Epithelial cell of esophagus (primary cell): ENCODE results near the gene BAZ1A.

Source experiments
- DNase-seq: peaks from one replicate; pipeline ENCODE4 v3.0.0; 2010; ENCODE audit warnings: low read depth
- H3K4me3 ChIP-seq: 2 replicates; pipeline ENCODE4 v1.5.1; 2011; ENCODE audit warnings: mild to moderate bottlenecking, low read length, control low read depth
- TF ChIP-seq, protein P1 (sequence below): IDR thresholded peaks from 2 replicates; pipeline ENCODE4 v1.5.1; 2011; ENCODE audit warnings: low read depth, mild to moderate bottlenecking, low read length, control low read depth, inconsistent platforms; ENCODE audit not compliant: insufficient read depth; ENCODE audit errors: missing control alignments

BAZ1A gene

DNA sequence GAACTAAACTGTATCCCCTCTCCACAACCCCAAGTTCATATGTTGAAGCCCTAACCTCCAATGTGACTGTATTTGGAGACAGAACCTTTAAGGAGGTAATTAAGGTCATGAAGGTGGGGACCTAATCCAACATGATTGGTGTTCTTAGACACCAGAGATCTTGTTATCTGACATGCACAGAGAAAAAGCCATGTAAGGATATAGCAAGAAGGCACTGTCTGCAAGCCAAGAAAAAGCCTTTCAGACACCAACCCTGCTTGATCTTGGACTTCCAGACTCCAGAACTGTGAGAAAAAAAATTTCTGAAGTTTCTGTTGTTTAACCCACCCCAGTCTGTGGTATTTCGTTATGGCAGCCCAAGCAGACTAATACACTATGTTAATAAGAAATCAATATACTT lies 98.5 kb downstream of the BAZ1A start:
- TF ChIP-seq, protein P1, sequence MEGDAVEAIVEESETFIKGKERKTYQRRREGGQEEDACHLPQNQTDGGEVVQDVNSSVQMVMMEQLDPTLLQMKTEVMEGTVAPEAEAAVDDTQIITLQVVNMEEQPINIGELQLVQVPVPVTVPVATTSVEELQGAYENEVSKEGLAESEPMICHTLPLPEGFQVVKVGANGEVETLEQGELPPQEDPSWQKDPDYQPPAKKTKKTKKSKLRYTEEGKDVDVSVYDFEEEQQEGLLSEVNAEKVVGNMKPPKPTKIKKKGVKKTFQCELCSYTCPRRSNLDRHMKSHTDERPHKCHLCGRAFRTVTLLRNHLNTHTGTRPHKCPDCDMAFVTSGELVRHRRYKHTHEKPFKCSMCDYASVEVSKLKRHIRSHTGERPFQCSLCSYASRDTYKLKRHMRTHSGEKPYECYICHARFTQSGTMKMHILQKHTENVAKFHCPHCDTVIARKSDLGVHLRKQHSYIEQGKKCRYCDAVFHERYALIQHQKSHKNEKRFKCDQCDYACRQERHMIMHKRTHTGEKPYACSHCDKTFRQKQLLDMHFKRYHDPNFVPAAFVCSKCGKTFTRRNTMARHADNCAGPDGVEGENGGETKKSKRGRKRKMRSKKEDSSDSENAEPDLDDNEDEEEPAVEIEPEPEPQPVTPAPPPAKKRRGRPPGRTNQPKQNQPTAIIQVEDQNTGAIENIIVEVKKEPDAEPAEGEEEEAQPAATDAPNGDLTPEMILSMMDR: no peak
- H3K4me3 ChIP-seq: no peak overlapping the region
- no peak for DNase-seq

DNA sequence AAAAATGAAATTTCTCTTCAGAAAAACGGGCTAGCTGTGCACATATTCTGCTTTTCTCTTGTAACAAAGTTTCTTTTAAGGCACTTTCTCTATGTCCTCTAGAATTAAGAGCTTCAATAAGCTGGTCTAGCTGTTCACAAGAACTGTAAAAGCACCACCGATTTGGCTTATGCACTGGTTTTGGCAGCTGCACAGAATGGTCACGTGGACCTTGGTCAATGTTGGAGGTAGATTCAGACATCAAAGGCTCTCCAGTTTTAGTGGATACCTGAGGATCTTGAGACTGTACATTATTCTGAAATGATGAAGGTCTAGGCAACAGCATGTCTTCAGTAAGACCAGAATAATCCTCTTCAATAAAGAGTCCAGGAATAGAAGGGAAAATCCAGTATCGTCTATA lies 99.2 kb downstream of the BAZ1A start:
- TF ChIP-seq, protein P1: no peak
- no peak for DNase-seq
- H3K4me3 ChIP-seq: no peak overlapping the region

DNA sequence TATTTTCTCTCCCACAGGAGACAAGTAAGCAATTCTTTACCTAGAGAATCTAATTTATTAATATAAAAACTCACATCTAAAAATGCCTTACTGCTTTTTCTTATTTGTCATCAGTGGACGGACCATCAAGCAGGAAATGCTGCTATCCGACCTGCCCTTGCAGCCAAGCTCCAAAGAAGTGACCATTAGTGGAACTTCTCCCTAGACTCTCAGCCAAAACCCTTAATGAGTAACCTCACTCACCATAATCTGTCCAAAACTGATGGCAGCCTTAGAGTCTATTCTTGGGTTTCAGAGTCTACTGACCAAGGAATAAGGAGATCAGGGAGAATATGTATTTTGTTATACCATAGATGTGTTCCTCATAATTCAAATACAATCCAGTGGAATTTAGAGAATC lies 99.8 kb downstream of the BAZ1A start:
- H3K4me3 ChIP-seq: no peak overlapping the region
- TF ChIP-seq, protein P1: no peak

DNA sequence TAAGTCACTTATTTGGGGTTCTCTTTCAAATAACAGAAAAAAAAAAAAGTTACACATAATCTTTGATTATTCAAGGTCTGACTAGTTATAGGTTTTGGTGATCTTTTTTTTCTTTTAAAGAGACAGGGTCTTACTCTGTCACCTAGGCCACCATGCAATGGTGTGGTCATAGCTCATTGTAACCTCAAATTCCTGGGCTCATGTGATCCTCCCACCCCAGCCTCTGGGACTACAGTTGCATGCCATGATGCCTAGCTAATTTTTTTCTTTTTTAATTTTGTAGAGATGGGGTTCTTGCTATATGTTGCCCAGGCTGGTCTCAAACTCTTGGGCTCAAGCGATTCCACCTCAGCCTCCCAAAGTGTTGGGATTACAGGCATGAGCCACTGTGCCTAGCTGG lies 104.3 kb downstream of the BAZ1A start:
- no peak overlapping the region for H3K4me3 ChIP-seq
- no peak for DNase-seq
- TF ChIP-seq, protein P1: no peak

More for the DNA sequence above, 99.8 kb downstream of the BAZ1A start:
- no peak for DNase-seq

DNA sequence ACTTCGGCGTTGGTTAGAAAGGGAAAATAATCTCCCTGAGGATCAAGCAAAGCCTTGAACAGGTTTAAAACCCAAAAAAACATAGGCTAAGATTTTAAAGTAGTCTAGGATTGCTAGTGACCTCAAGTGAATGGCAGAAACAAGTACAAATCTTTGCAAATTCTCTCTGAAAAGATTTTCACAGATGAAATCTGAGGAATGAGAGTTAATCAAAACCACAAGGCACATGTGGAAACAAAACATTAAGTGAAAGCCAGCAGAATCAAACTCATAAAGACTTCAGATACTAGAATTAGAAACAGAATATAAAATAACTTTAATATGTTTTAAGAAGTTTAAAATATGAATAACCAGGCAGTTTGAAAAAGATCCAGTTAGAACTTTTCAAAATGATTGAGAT lies 108.6 kb downstream of the BAZ1A start:
- TF ChIP-seq, protein P1: no peak
- no peak for DNase-seq
- no peak overlapping the region for H3K4me3 ChIP-seq

DNA sequence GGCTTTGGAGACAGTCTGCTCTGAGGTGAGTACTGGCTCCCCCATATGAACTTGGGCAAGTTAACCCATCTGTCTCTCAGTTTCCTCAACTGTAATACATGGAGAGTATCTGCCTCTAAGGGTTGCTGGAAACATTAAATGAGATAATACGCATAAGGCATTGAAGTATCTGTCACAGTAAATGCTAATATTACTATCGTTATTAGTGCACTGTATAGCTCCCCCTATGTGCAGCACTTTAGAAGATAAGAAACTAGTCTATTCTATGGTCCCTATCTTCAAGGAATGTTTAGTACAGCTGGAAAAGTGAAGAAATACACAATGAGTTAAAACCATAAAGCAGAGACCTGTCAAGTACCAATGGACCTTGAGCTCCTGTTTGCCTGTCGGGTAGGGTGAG lies 109.1 kb downstream of the BAZ1A start:
- TF ChIP-seq, protein P1: no peak
- no peak for DNase-seq
- H3K4me3 ChIP-seq: no peak overlapping the region

DNA sequence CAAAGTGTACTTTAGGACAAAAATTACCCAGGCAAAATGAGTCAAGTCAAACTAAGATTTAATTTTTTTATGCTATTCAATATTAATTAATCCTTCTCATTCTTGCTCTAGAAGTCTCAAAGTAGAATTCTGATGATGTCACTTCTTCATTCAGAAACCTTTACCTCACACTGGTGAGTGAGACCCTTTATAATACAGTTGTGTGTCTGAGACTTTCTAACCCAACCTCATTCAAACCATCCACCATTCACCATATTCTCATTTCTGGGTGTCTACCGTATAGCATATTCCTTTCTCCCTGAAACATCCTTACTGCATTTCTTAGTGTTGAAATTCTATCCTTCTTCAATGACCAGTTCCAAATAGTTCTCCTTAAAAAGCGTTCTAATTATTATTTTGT lies 119.9 kb downstream of the BAZ1A start:
- DNase-seq: no peak
- H3K4me3 ChIP-seq: no peak overlapping the region
- TF ChIP-seq, protein P1: no peak
